Measurements from ENCODE around the gene BCAR3.

Gene BCAR3

DNA sequence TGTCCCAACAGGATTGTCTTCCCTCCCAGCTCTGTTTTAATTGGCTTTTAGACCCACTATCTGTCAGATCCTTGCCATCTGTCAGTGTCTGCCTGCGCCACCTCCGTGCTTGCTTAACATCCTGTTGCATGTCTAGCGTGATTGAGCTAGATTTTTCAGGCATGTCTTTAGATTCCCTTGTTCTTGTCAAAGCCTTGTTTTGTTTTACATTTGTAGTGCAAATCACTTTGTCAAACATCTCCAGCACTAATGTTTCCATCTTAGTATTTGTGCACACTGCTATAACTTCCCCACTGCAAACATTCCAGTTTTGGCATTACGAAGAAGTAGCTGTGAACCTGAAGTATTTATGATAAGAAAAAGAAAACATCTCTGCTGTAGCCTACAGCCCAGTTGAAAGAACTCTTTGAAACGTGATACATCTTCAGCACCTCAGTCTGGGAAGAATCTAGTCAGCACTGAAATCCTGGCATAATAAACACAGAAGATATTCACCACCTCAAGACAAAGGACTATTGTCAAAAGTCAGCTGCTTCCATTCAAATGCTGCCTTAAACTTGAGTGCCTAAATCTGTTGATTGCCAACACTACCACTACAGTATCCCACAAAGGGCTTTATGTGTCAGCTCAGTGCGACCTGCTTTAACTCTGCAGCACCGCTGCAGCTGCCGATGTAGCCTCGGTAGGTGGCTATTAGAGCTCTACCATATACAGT, 128.7 kb downstream of the BCAR3 start:
- no peak for DNase-seq (ENCODE audit: extremely low read depth, low read depth)
- TF ChIP-seq, protein P1, sequence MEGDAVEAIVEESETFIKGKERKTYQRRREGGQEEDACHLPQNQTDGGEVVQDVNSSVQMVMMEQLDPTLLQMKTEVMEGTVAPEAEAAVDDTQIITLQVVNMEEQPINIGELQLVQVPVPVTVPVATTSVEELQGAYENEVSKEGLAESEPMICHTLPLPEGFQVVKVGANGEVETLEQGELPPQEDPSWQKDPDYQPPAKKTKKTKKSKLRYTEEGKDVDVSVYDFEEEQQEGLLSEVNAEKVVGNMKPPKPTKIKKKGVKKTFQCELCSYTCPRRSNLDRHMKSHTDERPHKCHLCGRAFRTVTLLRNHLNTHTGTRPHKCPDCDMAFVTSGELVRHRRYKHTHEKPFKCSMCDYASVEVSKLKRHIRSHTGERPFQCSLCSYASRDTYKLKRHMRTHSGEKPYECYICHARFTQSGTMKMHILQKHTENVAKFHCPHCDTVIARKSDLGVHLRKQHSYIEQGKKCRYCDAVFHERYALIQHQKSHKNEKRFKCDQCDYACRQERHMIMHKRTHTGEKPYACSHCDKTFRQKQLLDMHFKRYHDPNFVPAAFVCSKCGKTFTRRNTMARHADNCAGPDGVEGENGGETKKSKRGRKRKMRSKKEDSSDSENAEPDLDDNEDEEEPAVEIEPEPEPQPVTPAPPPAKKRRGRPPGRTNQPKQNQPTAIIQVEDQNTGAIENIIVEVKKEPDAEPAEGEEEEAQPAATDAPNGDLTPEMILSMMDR (IDR thresholded peaks at IDR 0.05; ENCODE audit: low read depth, low read length, missing control alignments) = no peak

DNA sequence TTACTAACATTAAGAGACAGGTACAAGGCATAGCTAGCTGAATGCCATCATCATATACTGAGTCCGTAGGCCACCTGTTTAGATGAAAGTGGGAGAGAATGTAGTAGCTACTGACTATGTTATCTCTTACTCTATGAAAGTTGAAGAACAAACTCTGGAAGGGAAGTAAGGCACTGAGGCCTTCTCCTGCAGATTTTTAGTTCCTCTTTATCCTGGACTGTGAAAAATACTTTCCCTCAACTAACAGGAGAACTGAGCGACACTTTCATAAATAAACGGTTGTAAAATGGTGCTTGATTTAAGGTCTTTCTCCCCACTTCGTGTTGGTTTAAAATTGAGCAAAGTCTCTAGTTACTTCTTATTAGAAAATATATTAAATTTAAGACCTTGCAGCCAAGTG, 131.8 kb downstream of the BCAR3 start:
- TF ChIP-seq, protein P1 (IDR thresholded peaks at IDR 0.05; ENCODE audit: low read depth, low read length, missing control alignments) = no peak
- DNase-seq (ENCODE audit: extremely low read depth, low read depth) = no peak
- no peak overlapping the region for H3K4me3 ChIP-seq (replicated peaks; ENCODE audit: low read depth, low read length)

More for the DNA sequence above, 128.7 kb downstream of the BCAR3 start:
- H3K4me3 ChIP-seq (replicated peaks; ENCODE audit: low read depth, low read length) = no peak overlapping the region

DNA sequence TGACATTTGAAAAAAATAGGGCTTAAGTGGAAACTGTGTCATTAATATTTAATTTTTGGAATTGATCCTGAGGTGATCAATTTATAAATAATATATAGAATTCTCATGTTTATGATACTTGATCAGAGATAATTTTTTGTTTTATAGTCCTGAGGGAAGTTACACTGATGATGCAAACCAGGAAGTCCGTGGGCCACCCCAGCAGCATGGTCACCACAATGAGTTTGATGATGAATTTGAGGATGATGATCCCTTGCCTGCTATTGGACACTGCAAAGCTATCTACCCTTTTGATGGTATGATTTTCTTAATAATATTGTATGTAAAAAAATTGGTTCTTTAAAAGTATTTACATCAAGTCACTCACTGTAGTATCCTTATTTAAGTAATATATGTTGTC, 132.5 kb downstream of the BCAR3 start:
- TF ChIP-seq, protein P1 (IDR thresholded peaks at IDR 0.05; ENCODE audit: low read depth, low read length, missing control alignments) = no peak
- no peak overlapping the region for H3K4me3 ChIP-seq (replicated peaks; ENCODE audit: low read depth, low read length)
- DNase-seq (ENCODE audit: extremely low read depth, low read depth) = no peak

DNA sequence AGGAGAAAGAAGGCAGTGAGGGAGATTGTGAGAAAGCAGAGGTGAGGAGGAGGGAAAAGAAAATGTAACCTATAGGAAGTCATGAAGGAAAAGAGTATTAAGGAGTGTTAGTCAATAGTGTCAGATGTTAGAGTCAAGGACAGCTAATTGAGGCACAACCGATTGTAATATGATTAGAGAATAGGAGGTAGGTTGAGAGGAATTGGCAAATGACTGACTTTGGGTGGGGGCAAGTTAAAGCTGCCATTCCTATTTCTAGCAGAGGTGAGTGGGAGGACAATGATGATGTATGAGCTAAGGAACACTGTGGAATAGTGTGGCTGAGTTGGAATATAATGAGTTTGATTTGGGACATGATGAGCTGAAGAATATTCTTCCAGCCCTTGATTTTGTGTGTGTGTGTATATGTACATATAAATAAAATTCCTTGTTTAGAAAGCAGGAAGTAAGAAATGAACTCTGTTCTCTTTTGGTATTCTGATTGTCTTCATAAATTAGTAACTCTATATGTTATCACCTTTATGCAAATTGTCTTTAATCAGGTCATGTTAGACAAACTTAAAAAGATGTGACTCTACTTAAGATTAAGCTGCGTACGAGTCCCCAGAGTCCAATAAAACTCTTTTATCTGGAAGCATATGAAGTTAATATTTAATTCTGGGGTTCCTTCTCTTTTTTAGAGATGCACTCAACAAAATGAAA, 135.3 kb downstream of the BCAR3 start:
- H3K4me3 ChIP-seq (replicated peaks; ENCODE audit: low read depth, low read length) = no peak overlapping the region
- DNase-seq (ENCODE audit: extremely low read depth, low read depth) = no peak
- TF ChIP-seq, protein P1 (IDR thresholded peaks at IDR 0.05; ENCODE audit: low read depth, low read length, missing control alignments) = no peak

DNA sequence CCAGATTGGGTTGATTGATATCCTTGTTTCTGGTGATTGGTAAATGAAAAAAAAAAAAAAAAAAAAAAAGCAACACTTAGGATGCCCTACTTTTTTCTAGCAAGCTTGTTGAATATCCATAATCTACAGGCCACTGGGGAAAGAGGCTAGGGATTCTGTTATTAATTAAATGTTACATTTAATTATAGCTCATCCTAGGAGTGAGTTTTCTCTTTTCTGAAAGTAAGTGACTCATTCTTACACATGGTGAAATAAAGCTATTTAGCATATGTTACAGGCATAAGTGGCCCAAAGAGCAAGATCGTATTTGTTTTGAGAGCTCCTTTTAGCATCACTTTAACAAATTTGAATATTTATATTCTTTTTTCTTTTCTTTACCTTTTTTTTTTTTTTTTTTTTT, 139.2 kb downstream of the BCAR3 start:
- TF ChIP-seq, protein P1 (IDR thresholded peaks at IDR 0.05; ENCODE audit: low read depth, low read length, missing control alignments) = no peak
- DNase-seq (ENCODE audit: extremely low read depth, low read depth) = no peak
- no peak overlapping the region for H3K4me3 ChIP-seq (replicated peaks; ENCODE audit: low read depth, low read length)

DNA sequence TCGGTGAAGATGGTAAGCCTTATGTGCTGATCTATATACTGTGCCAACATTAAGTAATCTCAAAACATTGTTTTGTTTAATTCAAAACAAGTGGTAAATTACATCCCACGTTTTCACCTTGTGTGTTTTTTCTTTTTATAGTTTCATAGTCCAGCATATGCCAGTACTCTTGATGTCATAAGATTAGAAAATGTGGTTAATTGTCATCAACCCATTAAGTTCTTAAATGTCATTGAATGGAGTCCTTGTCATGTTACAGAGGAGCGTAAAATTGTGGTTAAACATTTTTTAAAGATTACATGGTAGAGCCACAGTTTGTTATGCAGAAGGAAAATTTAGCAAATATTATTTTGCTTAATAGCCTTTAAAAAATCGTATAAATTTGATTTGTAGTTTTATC, 140.6 kb downstream of the BCAR3 start:
- TF ChIP-seq, protein P1 (IDR thresholded peaks at IDR 0.05; ENCODE audit: low read depth, low read length, missing control alignments) = no peak
- H3K4me3 ChIP-seq (replicated peaks; ENCODE audit: low read depth, low read length) = no peak overlapping the region
- no peak for DNase-seq (ENCODE audit: extremely low read depth, low read depth)
